K562 (cell line): ENCODE measurements around the gene TPO. TPM values are rescaled to one million over a fixed set of nuclear protein-coding genes. Genes with fewer than 3 reads are reported as not detected.

Source experiments
- ATAC-seq: fragments of 200-7000 bp; cut with Tn5 transposase; 3 replicates; pipeline ENCODE4 v1.9.1; 2020; ENCODE audit warnings: moderate library complexity
- BruUV-seq: library from RNA; stranded (reverse); fragments of 400-500 nt; replicated peaks from 2 replicates; lab custom pipeline; 2021; lab: Mats Ljungman, UMichigan
- CTCF ChIA-PET: fragments of 300-600 bp; formaldehyde crosslinking; extraction: SDS; loops from one replicate; lab custom pipeline; 2021; ENCODE audit warnings: low intra/inter-chr PET ratio; lab: Yijun Ruan, JAX
- POLR2A ChIA-PET: fragments of 300-600, 350-650 bp; sonication (Branson Sonifier 250); formaldehyde crosslinking; extraction: SDS; loops from one replicate; lab custom pipeline; 2021; ENCODE audit warnings: antibody characterized with exemption, inconsistent platforms; lab: Yijun Ruan, JAX
- DNase-seq, 4 experiments: peaks; one replicate each; pipeline versions ENCODE4 v3.0.0 to v3.0.0-alpha.2; 2011 to 2018; ENCODE audit warnings: low spot score in 3 of 4, mixed read lengths in 3 of 4; ENCODE audit errors: extremely low read depth in 1 of 4
- FAIRE-seq: peaks from 2 replicates; lab custom pipeline; 2011; peaks lifted over from hg19 to GRCh38; lab: Jason Lieb, UNC
- H2AFZ ChIP-seq: 2 replicates; pipeline ENCODE4 v1.6.0; 2011; ENCODE audit warnings: low read depth, low read length, control low read depth, inconsistent platforms
- H3K27ac ChIP-seq: fragments of 200-600 bp; 3 replicates; pipeline ENCODE4 v1.8.0; 2011; ENCODE audit warnings: low read depth, mild to moderate bottlenecking, control low read depth, inconsistent platforms, low read length, moderate library complexity, mixed read lengths; ENCODE audit errors: extremely low read depth
- H3K27me3 ChIP-seq, 2 experiments: fragments of 300-600 bp in 1 of 2; 2 replicates in 1 of 2; 3 replicates in 1 of 2; pipeline versions ENCODE4 v1.6.0 to v1.8.0; 2011; ENCODE audit warnings: inconsistent platforms in 2 of 2, low read length in 2 of 2, mild to moderate bottlenecking in 1 of 2, mixed read lengths in 1 of 2, moderate library complexity in 1 of 2; ENCODE audit not compliant: control insufficient read depth in 2 of 2, insufficient read depth in 2 of 2
- H3K36me3 ChIP-seq: fragments of 300-600 bp; 3 replicates; pipeline ENCODE4 v1.8.0; 2011; ENCODE audit warnings: mild to moderate bottlenecking, low read length, inconsistent platforms; ENCODE audit not compliant: control insufficient read depth, insufficient read depth
- H3K4me1 ChIP-seq, 2 experiments: fragments of 200-600 bp in 1 of 2; replicated peaks in 1 of 2; 2 replicates in 1 of 2; 3 replicates in 1 of 2; pipeline versions ENCODE4 v1.5.1 to v1.8.0; 2011; ENCODE audit warnings: inconsistent platforms in 2 of 2, low read length in 2 of 2, mild to moderate bottlenecking in 1 of 2, mixed read lengths in 1 of 2, moderate library complexity in 1 of 2; ENCODE audit not compliant: control insufficient read depth in 2 of 2, insufficient read depth in 2 of 2
- H3K4me2 ChIP-seq: 2 replicates; pipeline ENCODE4 v1.6.1; 2011; ENCODE audit warnings: low read length, control low read depth, inconsistent platforms, mixed read lengths; ENCODE audit not compliant: insufficient read depth
- H3K4me3 ChIP-seq: fragments of 200-600 bp; sonication (generic), shearing (Covaris generic); 2 replicates; pipeline ENCODE4 v1.5.1; 2016; ENCODE audit warnings: control low read depth, inconsistent platforms
- H3K79me2 ChIP-seq: fragments of 200-600 bp; 3 replicates; pipeline ENCODE4 v1.8.0; 2011; ENCODE audit warnings: low read length, inconsistent platforms; ENCODE audit not compliant: control insufficient read depth, insufficient read depth
- H3K9ac ChIP-seq, 2 experiments: 2 replicates each; pipeline versions ENCODE4 v1.6.0 to v1.6.1; 2011; ENCODE audit warnings: low read depth in 2 of 2, low read length in 2 of 2, control low read depth in 1 of 2, inconsistent platforms in 1 of 2, mild to moderate bottlenecking in 1 of 2, mixed read lengths in 1 of 2; ENCODE audit not compliant: insufficient read depth in 1 of 2
- H3K9me1 ChIP-seq: one replicate; pipeline ENCODE4 v1.6.0; 2011; ENCODE audit warnings: inconsistent platforms, mild to moderate bottlenecking, low read length, moderate library complexity; ENCODE audit not compliant: control insufficient read depth, insufficient read depth
- H3K9me3 ChIP-seq: replicated peaks from 2 replicates; pipeline ENCODE4 v1.5.1; 2011; ENCODE audit warnings: low read depth, low read length, inconsistent platforms; ENCODE audit not compliant: control insufficient read depth, insufficient read depth
- H4K20me1 ChIP-seq: replicated peaks from 2 replicates; pipeline ENCODE4 v1.6.1; 2011; ENCODE audit warnings: low read length, inconsistent platforms, mixed read lengths; ENCODE audit not compliant: control insufficient read depth, insufficient read depth
- MBD1 ChIP-seq: fragments of 250-450 bp; sonication (Bioruptor Pico); IDR thresholded peaks from 2 replicates; pipeline ENCODE4 v1.8.0; 2022; ENCODE audit warnings: inconsistent platforms
- TGIF2 ChIP-seq: sonication (generic); formaldehyde crosslinking; IDR thresholded peaks from 2 replicates; pipeline ENCODE4 v1.8.1; 2022; ENCODE audit warnings: mild to moderate bottlenecking, missing genetic modification reagents, moderate library complexity
- WGBS: fragments of 100-300 bp; shearing (Covaris generic); methylation state at CpG from one replicate; pipeline ENCODE4 v1.1.6; 2016; ENCODE audit warnings: low coverage, mixed read lengths; ENCODE audit not compliant: insufficient coverage; ENCODE audit errors: missing lambda C conversion rate; 5-methylcytosine and 5-hydroxymethylcytosine counted together
- in situ Hi-C: fragments of 300-500 bp; cut with MboI; formaldehyde crosslinking; loops from 4 replicates; pipeline ENCODE4 v1.15.0; 2018; ENCODE audit warnings: inconsistent platforms, mixed read lengths
- intact Hi-C: fragments of 100-400 bp; cut with micrococcal nuclease; formaldehyde crosslinking; loops from 2 replicates; pipeline ENCODE4 v1.14.2; 2022
- polyA plus RNA-seq, 8 experiments: library from polyadenylated mRNA; depleted of rRNA in 4 of 8; stranded (reverse) in 5 of 8; unstranded in 3 of 8; fragments of >200 nt; fragmentation: Nextera tagmentation in 2 of 8; fragmentation: Illumina TruSeq in 1 of 8; extraction: Ambion mirVana in 2 of 8; extraction: Trizol in 1 of 8; gene quantifications; 2 replicates each; pipeline versions ENCODE4 v1.2.1 to v1.2.3, GENCODE V29; 2011 to 2014; ENCODE audit warnings: inconsistent platforms in 1 of 8, missing spikeins in 1 of 8
- total RNA-seq, 7 experiments: library from RNA; depleted of rRNA in 6 of 7; stranded (reverse); fragments of >200 nt in 6 of 7; fragmentation: Illumina TruSeq in 2 of 7; extraction: Trizol in 2 of 7; gene quantifications; 2 replicates each; pipeline versions ENCODE4 v1.2.1 to v1.2.3, GENCODE V29; 2011 to 2021; ENCODE audit warnings: low replicate concordance in 1 of 7

The TPO gene
- total and polyA plus RNA-seq, 9 of the 15 experiments (the other 6 are each of a cell fraction or from before 2014, with no cell fraction given) = not detected

DNA sequence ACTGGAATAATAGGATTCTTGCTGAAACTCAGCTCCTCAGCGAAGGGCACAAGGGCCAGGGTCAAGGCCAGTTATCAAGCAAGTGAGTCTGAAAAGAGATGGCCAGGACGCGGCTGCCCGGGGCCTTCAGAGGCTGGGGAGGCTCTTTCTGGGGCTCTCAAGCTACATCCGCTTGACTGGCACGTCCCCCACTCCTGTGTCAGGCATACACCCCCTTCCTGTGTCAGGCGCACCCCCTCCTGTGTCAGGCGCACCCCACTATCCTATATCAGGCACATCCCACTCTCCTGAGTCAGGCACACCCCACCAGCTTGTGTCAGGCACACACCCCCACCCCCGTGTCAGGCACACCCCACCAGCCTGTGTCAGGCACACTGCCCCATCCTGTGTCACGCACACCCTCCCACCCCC lies 91.8 kb downstream of the TPO start:
- no peak overlapping the region for H3K4me2 ChIP-seq
- TF ChIP-seq TGIF2 (CRISPR knock-in tag) = no peak
- no peak for TF ChIP-seq MBD1 (CRISPR knock-in tag)
- FAIRE-seq (no peak), DNase-seq (no peak), ATAC-seq (no peak)
- no peak overlapping the region for H3K27ac ChIP-seq
- H2AFZ ChIP-seq = no peak overlapping the region
- H3K27me3 ChIP-seq = peaks cover 0 to 32% of the 10 kb centered on the region in 2 experiments; a peak in 3 of 5 replicates
- BruUV-seq = no TSS peak
- H3K4me3 ChIP-seq = no peak overlapping the region
- H3K4me1 ChIP-seq = no peaks in the 10 kb centered on the region; a peak in 1 of 5 replicates
- no peaks in the 10 kb centered on the region for H3K9me3 ChIP-seq
- WGBS = 2% methylated on average over 8 of the region's 10 CpGs
- POLR2A ChIA-PET = no interaction called here
- no peak overlapping the region for H3K9ac ChIP-seq
- no peaks in the 10 kb centered on the region for H4K20me1 ChIP-seq
- intact Hi-C loops (no loop called here), in situ Hi-C loops (no loop called here)
- CTCF ChIA-PET = no interaction called here
- H3K79me2 ChIP-seq = no peaks in the 10 kb centered on the region
- H3K9me1 ChIP-seq = no peaks in the 10 kb centered on the region
- no peaks in the 10 kb centered on the region for H3K36me3 ChIP-seq
